Activated CD8-positive, alpha-beta memory T cell treated with anti-CD3 and anti-CD28 coated beads, Interleukin-2, amount 50 U/mL, for 24 hours (primary cell): ENCODE results near the gene PLA2G6.
"Not testable (repeated sequence)": the region's sequence is repeated elsewhere in the genome, so short reads cannot be mapped to it uniquely, and the experiment has no call there.

Source experiments
- DNase-seq: peaks from one replicate; pipeline ENCODE4 v3.0.0-alpha.2; 2020; ENCODE audit errors: extremely low read depth

PLA2G6 gene

GRCh38 chr22:38129856-38130255, 51.8 kb downstream of the PLA2G6 start:
- no peak for DNase-seq

- DNase-seq = no peak
Measured at GRCh38 chr22:38129021-38129420, 52.6 kb downstream of the PLA2G6 start.

GRCh38 chr22:38127869-38128268, 53.8 kb downstream of the PLA2G6 start:
- no peak for DNase-seq

- no peak for DNase-seq
Measured at GRCh38 chr22:38126928-38127668, 54.5 kb downstream of the PLA2G6 start.

GRCh38 chr22:38125751-38126201, 55.9 kb downstream of the PLA2G6 start:
- no peak for DNase-seq

GRCh38 chr22:38125038-38125610, 56.5 kb downstream of the PLA2G6 start:
- no peak for DNase-seq

- no peak for DNase-seq
Measured at GRCh38 chr22:38124236-38124974, 57.2 kb downstream of the PLA2G6 start.

- DNase-seq = no peak
Measured at GRCh38 chr22:38122616-38123015, 59.0 kb downstream of the PLA2G6 start.

- DNase-seq = no peak
Measured at GRCh38 chr22:38120359-38121110, 61.1 kb downstream of the PLA2G6 start.

- DNase-seq = not testable (repeated sequence)
Measured at GRCh38 chr22:38118747-38119146, 62.9 kb downstream of the PLA2G6 start.

GRCh38 chr22:38118182-38118581, 63.4 kb downstream of the PLA2G6 start:
- DNase-seq = no peak

- not testable (repeated sequence) for DNase-seq
Measured at GRCh38 chr22:38117556-38117955, 64.1 kb downstream of the PLA2G6 start.

GRCh38 chr22:38115423-38116205, 66.0 kb downstream of the PLA2G6 start:
- no peak for DNase-seq

GRCh38 chr22:38114484-38115398, 66.9 kb downstream of the PLA2G6 start:
- peak; percentile 45 for DNase-seq

- DNase-seq = no peak
Measured at GRCh38 chr22:38112381-38112780, 69.2 kb downstream of the PLA2G6 start.

- DNase-seq = no peak
Measured at GRCh38 chr22:38111925-38112355, 69.7 kb downstream of the PLA2G6 start.

- no peak for DNase-seq
Measured at GRCh38 chr22:38110863-38111852, 70.5 kb downstream of the PLA2G6 start.

GRCh38 chr22:38110008-38110862, 71.4 kb downstream of the PLA2G6 start, which contains the start of gene BAIAP2L2:
BAIAP2L2 (minus strand) TSS chr22:38110684; CDS start chr22:38110525, 159 bp downstream.
- no peak for DNase-seq
